Measurements from ENCODE around the gene RAB44. TPM values are rescaled to one million over a fixed set of nuclear protein-coding genes. Genes with fewer than 3 reads are reported as not detected.

The RAB44 gene
- total RNA-seq, 1 experiment from 2014 or later = not detected

- no peak overlapping the region for H2BK15ac ChIP-seq (ENCODE audit: low read depth, low read length)
- Mint-ChIP-seq H3K27me3 (ENCODE audit: low read depth) (no peaks in the 10 kb centered on the region; the same call in 1 of the 2 replicates), H3K4me1 (peaks cover 0 to 4% of the 10 kb centered on the region in 2 experiments; a peak in 1 of 4 replicates), H3K36me3 (ENCODE audit: insufficient read depth in 1 of 3, low read depth in 3 of 3) (peaks cover 0 to 5% (median 4%) of the 10 kb centered on the region in 3 experiments; a peak in 3 of 7 replicates), H3K9me3 (no peaks in the 10 kb centered on the region), H3K27ac (no peak overlapping the region), H3K4me3 (no peak overlapping the region)
- no peaks in the 10 kb centered on the region for H3K9me3 ChIP-seq (ENCODE audit: control insufficient read depth, low read depth, low read length)
- no peak overlapping the region for H2BK20ac ChIP-seq (ENCODE audit: low read depth, low read length, poor library complexity, severe bottlenecking)
- no peaks in the 10 kb centered on the region for H4K20me1 ChIP-seq (ENCODE audit: control insufficient read depth, insufficient read depth, insufficient read length)
- no peak overlapping the region for H3K9ac ChIP-seq (ENCODE audit: extremely low read depth, insufficient read length, low read length)
- no peak overlapping the region for H3K4ac ChIP-seq (ENCODE audit: low read depth, low read length)
- no peaks in the 10 kb centered on the region for H3K79me1 ChIP-seq (ENCODE audit: insufficient read depth, low read depth, low read length, poor library complexity, severe bottlenecking)
- H4K5ac ChIP-seq (ENCODE audit: insufficient read length, low read depth, low read length) = no peak overlapping the region
- no peak overlapping the region for H3K14ac ChIP-seq (ENCODE audit: insufficient read depth, low read length)
- H2BK120ac ChIP-seq (ENCODE audit: low read depth, low read length, poor library complexity, severe bottlenecking) = no peak overlapping the region
- no peak overlapping the region for H3K23ac ChIP-seq (ENCODE audit: insufficient read length, low read depth, low read length)
- H2AK5ac ChIP-seq (ENCODE audit: insufficient read length, low read length) = no peak overlapping the region
- H3K4me1 ChIP-seq (ENCODE audit: insufficient read depth, low read length) = no peaks in the 10 kb centered on the region
- no peak overlapping the region for H3K18ac ChIP-seq (ENCODE audit: insufficient read length, low read depth, low read length)
- H3K23me2 ChIP-seq (ENCODE audit: insufficient read length, low read depth, low read length, poor library complexity, severe bottlenecking) = no peaks in the 10 kb centered on the region
- H3K56ac ChIP-seq (ENCODE audit: insufficient read length, low read depth, low read length) = no peak overlapping the region
- WGBS (ENCODE audit: extremely low coverage, insufficient read length, low lambda C conversion rate) = no CpG with 5 or more reads among the region's 2 CpGs
- H2BK12ac ChIP-seq (ENCODE audit: insufficient read length, low read depth, low read length) = no peak overlapping the region
- H2AFZ ChIP-seq (ENCODE audit: low read length) = no peak overlapping the region
- no peak overlapping the region for H3K27ac ChIP-seq (ENCODE audit: insufficient read length, low read depth, low read length)
- no peak overlapping the region for H4K91ac ChIP-seq (ENCODE audit: insufficient read length, low read depth, low read length)
- H3K27me3 ChIP-seq (ENCODE audit: insufficient read depth, low read length) = no peaks in the 10 kb centered on the region
- no peak for TF ChIP-seq CTCF (conservative IDR thresholded peaks at IDR 0.05)
- H3K4me2 ChIP-seq (ENCODE audit: insufficient read depth, insufficient read length, low read length) = no peak overlapping the region
- H3T11ph ChIP-seq (ENCODE audit: low read length) = no peak overlapping the region
- H2BK5ac ChIP-seq (ENCODE audit: insufficient read length, low read length) = no peak overlapping the region
- DNase-seq = no peak
- no peaks in the 10 kb centered on the region for H3K79me2 ChIP-seq (ENCODE audit: insufficient read depth, low read length)
- H4K8ac ChIP-seq (replicated peaks; ENCODE audit: insufficient read length, low read depth, low read length) = no peak overlapping the region
These were observed 6.0 kb upstream of the RAB44 start for GRCh38 chr6:36691612-36692011.
